Cerebellar nuclear complex (tissue), 1 donor: Measurements from ENCODE around the gene BCL2L1.
A peak's percentile ranks its signal among the peaks of the same experiment; 100 is the strongest.
"Not testable (repeated sequence)": the region's sequence is repeated elsewhere in the genome, so short reads cannot be mapped to it uniquely, and the experiment has no call there.

Experiments used
- DNase-seq, 2 experiments: peaks; one replicate each; lab custom pipeline; 2025; lab: John Stamatoyannopoulos, UW

BCL2L1 gene

GRCh38 chr20:31648104-31648503, 74.6 kb downstream of the BCL2L1 start:
- DNase-seq, result not testable (repeated sequence)

GRCh38 chr20:31644701-31645100, 78.0 kb downstream of the BCL2L1 start:
- no peak for DNase-seq

- DNase-seq, result no peak
Measured at GRCh38 chr20:31643522-31643921, 79.1 kb downstream of the BCL2L1 start.

GRCh38 chr20:31642837-31643236, 79.8 kb downstream of the BCL2L1 start:
- no peak for DNase-seq

- no peak for DNase-seq
Measured at GRCh38 chr20:31641391-31641790, 81.3 kb downstream of the BCL2L1 start.

GRCh38 chr20:31640259-31640658, 82.4 kb downstream of the BCL2L1 start:
- no peak for DNase-seq

GRCh38 chr20:31638816-31639215, 83.9 kb downstream of the BCL2L1 start:
- DNase-seq, result no peak

- no peak for DNase-seq
Measured at GRCh38 chr20:31638317-31638716, 84.4 kb downstream of the BCL2L1 start.

GRCh38 chr20:31637660-31638059, 85.0 kb downstream of the BCL2L1 start, which contains the start of gene COX4I2:
TSS of gene COX4I2 (plus strand) at chr20:31637912. CDS start at chr20:31639018, 1,106 bp downstream.
- no peak for DNase-seq

GRCh38 chr20:31633339-31633914, 89.2 kb downstream of the BCL2L1 start:
- no peak for DNase-seq

- no peak for DNase-seq
Measured at GRCh38 chr20:31632548-31633338, 89.9 kb downstream of the BCL2L1 start.

GRCh38 chr20:31630187-31630790, 92.4 kb downstream of the BCL2L1 start:
- peak; percentile 74 to 95 for DNase-seq

- not testable (repeated sequence) for DNase-seq
Measured at GRCh38 chr20:31628057-31628456, 94.6 kb downstream of the BCL2L1 start.

- not testable (repeated sequence) for DNase-seq
Measured at GRCh38 chr20:31626534-31626933, 96.1 kb downstream of the BCL2L1 start.

GRCh38 chr20:31623123-31623505, 99.6 kb downstream of the BCL2L1 start:
- not testable (repeated sequence) for DNase-seq

GRCh38 chr20:31620246-31620645, 102.4 kb downstream of the BCL2L1 start:
- DNase-seq, result no peak

- no peak for DNase-seq
Measured at GRCh38 chr20:31617432-31618104, 105.1 kb downstream of the BCL2L1 start.

- DNase-seq, result no peak
Measured at GRCh38 chr20:31615416-31615815, 107.3 kb downstream of the BCL2L1 start.
